Suprapubic skin (tissue), 3 donors: ENCODE measurements around the gene TSPAN18.

ENCODE experiments used
- EP300 ChIP-seq: sonication (generic); formaldehyde crosslinking; IDR thresholded peaks from one replicate; pipeline ENCODE4 v1.6.1; 2017; ENCODE audit warnings: antibody characterized with exemption
- POLR2A ChIP-seq, 2 donors: fragments of 450-650 bp; IDR thresholded peaks; one replicate each; pipeline ENCODE4 v1.6.1; 2017; ENCODE audit warnings: antibody characterized with exemption in 2 of 2, mild to moderate bottlenecking in 2 of 2, moderate library complexity in 2 of 2
- TF ChIP-seq, protein P1 (sequence below), 2 donors: fragments of 200-600 bp in 1 of 2; fragments of 450-650 bp in 1 of 2; sonication (generic) in 1 of 2; IDR thresholded peaks; one replicate each; pipeline ENCODE4 v1.5.1; 2016 to 2019; ENCODE audit warnings: antibody characterized with exemption in 2 of 2, mild to moderate bottlenecking in 1 of 2, moderate library complexity in 1 of 2

DNA sequence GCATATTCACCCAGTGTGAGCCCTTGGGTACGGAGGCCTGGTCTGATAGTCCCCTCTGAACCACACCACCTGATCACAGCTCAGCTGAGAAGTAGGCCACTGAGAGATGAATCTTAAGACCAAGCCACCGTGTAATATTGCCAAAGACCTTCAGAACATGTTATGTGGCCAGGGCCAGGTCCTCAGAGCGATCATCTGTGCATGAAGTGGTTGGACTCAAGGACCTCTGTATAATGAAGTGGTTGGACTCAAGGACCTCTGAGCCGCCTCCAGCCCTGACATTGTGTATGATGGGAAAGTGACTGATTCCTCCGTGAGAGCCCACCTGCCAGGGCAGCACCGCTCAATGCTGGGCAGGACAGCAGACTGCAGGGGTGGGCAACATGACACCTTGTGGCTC lies 153.7 kb downstream of the TSPAN18 start:
- TF ChIP-seq, protein P1, sequence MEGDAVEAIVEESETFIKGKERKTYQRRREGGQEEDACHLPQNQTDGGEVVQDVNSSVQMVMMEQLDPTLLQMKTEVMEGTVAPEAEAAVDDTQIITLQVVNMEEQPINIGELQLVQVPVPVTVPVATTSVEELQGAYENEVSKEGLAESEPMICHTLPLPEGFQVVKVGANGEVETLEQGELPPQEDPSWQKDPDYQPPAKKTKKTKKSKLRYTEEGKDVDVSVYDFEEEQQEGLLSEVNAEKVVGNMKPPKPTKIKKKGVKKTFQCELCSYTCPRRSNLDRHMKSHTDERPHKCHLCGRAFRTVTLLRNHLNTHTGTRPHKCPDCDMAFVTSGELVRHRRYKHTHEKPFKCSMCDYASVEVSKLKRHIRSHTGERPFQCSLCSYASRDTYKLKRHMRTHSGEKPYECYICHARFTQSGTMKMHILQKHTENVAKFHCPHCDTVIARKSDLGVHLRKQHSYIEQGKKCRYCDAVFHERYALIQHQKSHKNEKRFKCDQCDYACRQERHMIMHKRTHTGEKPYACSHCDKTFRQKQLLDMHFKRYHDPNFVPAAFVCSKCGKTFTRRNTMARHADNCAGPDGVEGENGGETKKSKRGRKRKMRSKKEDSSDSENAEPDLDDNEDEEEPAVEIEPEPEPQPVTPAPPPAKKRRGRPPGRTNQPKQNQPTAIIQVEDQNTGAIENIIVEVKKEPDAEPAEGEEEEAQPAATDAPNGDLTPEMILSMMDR (IDR thresholded peaks at IDR 0.05) = no peak
- no peak for TF ChIP-seq EP300
- no peak for TF ChIP-seq POLR2A (IDR thresholded peaks at IDR 0.05)
